GM19043 (cell line): Measurements from ENCODE around the gene CTNNA3.

Source experiments
- ATAC-seq: cut with Tn5 transposase; IDR thresholded peaks from one replicate; pipeline ENCODE4 v1.9.1; 2021; ENCODE audit warnings: low read depth; ENCODE audit not compliant: unreplicated experiment

The CTNNA3 gene

GRCh38 chr10:66786709-66787108 lies 909.3 kb downstream of the CTNNA3 start:
- no peak for ATAC-seq

GRCh38 chr10:66784770-66785169 lies 911.2 kb downstream of the CTNNA3 start:
- no peak for ATAC-seq

GRCh38 chr10:66783316-66783715 lies 912.7 kb downstream of the CTNNA3 start:
- ATAC-seq = no peak

- no peak for ATAC-seq
Observed at GRCh38 chr10:66782776-66783175, 913.2 kb downstream of the CTNNA3 start.

GRCh38 chr10:66782144-66782543 lies 913.9 kb downstream of the CTNNA3 start:
- ATAC-seq = no peak

GRCh38 chr10:66780796-66781195 lies 915.2 kb downstream of the CTNNA3 start:
- ATAC-seq = no peak

GRCh38 chr10:66778351-66778750 lies 917.6 kb downstream of the CTNNA3 start:
- ATAC-seq = no peak

- ATAC-seq = no peak
Observed at GRCh38 chr10:66777665-66778064, 918.3 kb downstream of the CTNNA3 start.

GRCh38 chr10:66773472-66773817 lies 922.5 kb downstream of the CTNNA3 start:
- ATAC-seq = no peak

- no peak for ATAC-seq
Observed at GRCh38 chr10:66772548-66773471, 923.2 kb downstream of the CTNNA3 start.

- no peak for ATAC-seq
Observed at GRCh38 chr10:66767707-66768106, 928.3 kb downstream of the CTNNA3 start.

GRCh38 chr10:66762218-66762729 lies 933.7 kb downstream of the CTNNA3 start:
- no peak for ATAC-seq

- ATAC-seq = no peak
Observed at GRCh38 chr10:66760941-66761340, 935.1 kb downstream of the CTNNA3 start.

GRCh38 chr10:66755474-66755873 lies 940.5 kb downstream of the CTNNA3 start:
- ATAC-seq = no peak

- no peak for ATAC-seq
Observed at GRCh38 chr10:66752714-66753113, 943.3 kb downstream of the CTNNA3 start.

- no peak for ATAC-seq
Observed at GRCh38 chr10:66748217-66748616, 947.8 kb downstream of the CTNNA3 start.

- ATAC-seq = no peak
Observed at GRCh38 chr10:66747451-66747850, 948.5 kb downstream of the CTNNA3 start.

GRCh38 chr10:66746711-66747110 lies 949.3 kb downstream of the CTNNA3 start:
- ATAC-seq = no peak

- ATAC-seq = no peak
Observed at GRCh38 chr10:66746246-66746645, 949.7 kb downstream of the CTNNA3 start.

GRCh38 chr10:66744915-66745314 lies 951.1 kb downstream of the CTNNA3 start:
- no peak for ATAC-seq

GRCh38 chr10:66737241-66737640 lies 958.8 kb downstream of the CTNNA3 start:
- no peak for ATAC-seq
